GM23338 (cell line): ENCODE measurements around the gene HERPUD1. TPM values are rescaled to one million over a fixed set of nuclear protein-coding genes. Genes with fewer than 3 reads are reported as not detected.

Experiments used
- ATAC-seq: fragments of 200-7000 bp; cut with Tn5 transposase; 3 replicates; pipeline ENCODE4 v1.9.1; 2020
- DNase-seq: peaks from one replicate; pipeline ENCODE4 v3.0.0-alpha.2; 2015; ENCODE audit warnings: low spot score
- H2AFZ ChIP-seq: fragments of 200-600 bp; sonication (generic); 2 replicates; pipeline ENCODE4 v1.8.0; 2016; ENCODE audit warnings: antibody characterized with exemption, mild to moderate bottlenecking, moderate library complexity
- H3F3A ChIP-seq: fragments of 200-600 bp; sonication (generic); replicated peaks from 2 replicates; pipeline ENCODE4 v1.8.0; 2017; ENCODE audit warnings: antibody characterized with exemption, mixed run types, low read depth
- H3K27ac ChIP-seq: fragments of 200-600 bp; sonication (generic); 2 replicates; pipeline ENCODE4 v1.6.1; 2016; ENCODE audit warnings: low read depth
- H3K27me3 ChIP-seq: fragments of 200-600 bp; sonication (generic); 2 replicates; pipeline ENCODE4 v1.8.0; 2016; ENCODE audit warnings: mild to moderate bottlenecking, mixed run types, moderate library complexity; ENCODE audit not compliant: insufficient read depth
- H3K36me3 ChIP-seq: fragments of 200-600 bp; sonication (generic); 2 replicates; pipeline ENCODE4 v1.8.0; 2016; ENCODE audit warnings: mild to moderate bottlenecking; ENCODE audit not compliant: insufficient read depth
- H3K4me1 ChIP-seq: fragments of 200-600 bp; sonication (generic); 2 replicates; pipeline ENCODE4 v1.8.0; 2016; ENCODE audit warnings: mild to moderate bottlenecking, moderate library complexity; ENCODE audit not compliant: insufficient read depth
- H3K4me2 ChIP-seq: fragments of 200-600 bp; sonication (generic); 2 replicates; pipeline ENCODE4 v1.7.1; 2017; ENCODE audit warnings: mixed run types
- H3K4me3 ChIP-seq: fragments of 200-600 bp; sonication (generic); 2 replicates; pipeline ENCODE4 v1.6.1; 2016; ENCODE audit warnings: mixed run types
- H3K79me2 ChIP-seq: fragments of 200-600 bp; sonication (generic); replicated peaks from 2 replicates; pipeline ENCODE4 v1.8.0; 2017; ENCODE audit warnings: mild to moderate bottlenecking; ENCODE audit not compliant: insufficient read depth
- H3K9me2 ChIP-seq: fragments of 200-600 bp; sonication (generic); 2 replicates; pipeline ENCODE4 v1.8.0; 2017; ENCODE audit not compliant: insufficient read depth
- H4K20me1 ChIP-seq: fragments of 200-600 bp; sonication (generic); replicated peaks from 2 replicates; pipeline ENCODE4 v1.8.0; 2017; ENCODE audit warnings: mild to moderate bottlenecking; ENCODE audit not compliant: insufficient read depth
- H3K27ac Mint-ChIP-seq: 2 replicates; pipeline ENCODE4 v1.8.0; 2020; ENCODE audit warnings: inconsistent platforms, mild to moderate bottlenecking, moderate library complexity, mixed read lengths
- H3K27me3 Mint-ChIP-seq: 3 replicates; pipeline ENCODE4 v1.8.0; 2022; ENCODE audit warnings: low read depth, mild to moderate bottlenecking, moderate library complexity, mixed read lengths, inconsistent platforms; ENCODE audit not compliant: insufficient read depth, poor library complexity
- H3K36me3 Mint-ChIP-seq: 3 replicates; pipeline ENCODE4 v1.8.0; 2021; ENCODE audit warnings: low read depth, mild to moderate bottlenecking, inconsistent platforms, moderate library complexity, mixed read lengths
- H3K4me1 Mint-ChIP-seq: 3 replicates; pipeline ENCODE4 v1.8.0; 2020; ENCODE audit warnings: mild to moderate bottlenecking, inconsistent platforms, mixed read lengths
- H3K4me3 Mint-ChIP-seq: 3 replicates; pipeline ENCODE4 v1.8.0; 2021; ENCODE audit warnings: moderate library complexity, mild to moderate bottlenecking, inconsistent platforms, mixed read lengths
- H3K9me3 Mint-ChIP-seq: 3 replicates; pipeline ENCODE4 v1.8.0; 2020; ENCODE audit warnings: moderate library complexity, mild to moderate bottlenecking, inconsistent platforms, mixed read lengths
- CREB1 ChIP-seq: fragments of 250-450 bp; sonication (Bioruptor Pico); IDR thresholded peaks from 2 replicates; pipeline ENCODE4 v1.5.0; 2020; ENCODE audit warnings: low read depth, mild to moderate bottlenecking, moderate library complexity
- CTCF ChIP-seq, 2 experiments: fragments of 200-600 bp in 1 of 2; sonication (generic) in 1 of 2; conservative IDR thresholded peaks; 2 replicates each; pipeline versions ENCODE4 v1.5.1 to v1.6.1; 2016 to 2017; ENCODE audit warnings: antibody characterized with exemption in 2 of 2, low read depth in 2 of 2, mild to moderate bottlenecking in 2 of 2, moderate library complexity in 1 of 2
- EZH2 ChIP-seq: fragments of 200-600 bp; sonication (generic); IDR thresholded peaks from one replicate; pipeline ENCODE4 v1.8.0; 2017; ENCODE audit warnings: antibody characterized with exemption, mild to moderate bottlenecking, low read depth; ENCODE audit not compliant: unreplicated experiment
- JUNB ChIP-seq: IDR thresholded peaks from one replicate; pipeline ENCODE4 v1.6.1; 2016; ENCODE audit warnings: antibody characterized with exemption; ENCODE audit not compliant: unreplicated experiment
- NANOG ChIP-seq: IDR thresholded peaks from 2 replicates; pipeline ENCODE4 v1.6.1; 2016; ENCODE audit warnings: antibody characterized with exemption, borderline replicate concordance
- POLR2AphosphoS5 ChIP-seq: IDR thresholded peaks from 2 replicates; pipeline ENCODE4 v1.6.1; 2016; ENCODE audit warnings: antibody characterized with exemption, low read depth
- ZNF114 ChIP-seq: fragments of 250-450 bp; sonication (Bioruptor Pico); IDR thresholded peaks from 2 replicates; pipeline ENCODE4 v1.5.0; 2020; ENCODE audit warnings: mild to moderate bottlenecking, moderate library complexity
- ZNF331 ChIP-seq: fragments of 250-450 bp; sonication (Bioruptor Pico); IDR thresholded peaks from 2 replicates; pipeline ENCODE4 v1.5.0; 2020; ENCODE audit warnings: low read depth, mild to moderate bottlenecking, moderate library complexity
- ZNF462 ChIP-seq: fragments of 250-450 bp; sonication (Bioruptor Pico); IDR thresholded peaks from 2 replicates; pipeline ENCODE4 v1.5.0; 2020; ENCODE audit warnings: mild to moderate bottlenecking, moderate library complexity
- polyA plus RNA-seq: library from polyadenylated mRNA; unstranded; fragments of >200 nt; fragmentation: Nextera tagmentation; extraction: Ambion mirVana; gene quantifications from 2 replicates; pipeline ENCODE4 v1.2.1, GENCODE V29; 2016
- total RNA-seq: library from RNA; depleted of rRNA; stranded (reverse); fragments of >200 nt; shearing (Covaris generic); gene quantifications from 2 replicates; pipeline ENCODE4 v1.2.3, GENCODE V29; 2014

Gene HERPUD1
- total and polyA plus RNA-seq, 2 experiments from 2014 or later = 41.1 to 44.1 TPM

GRCh38 chr16:56946767-56947603, 15.0 kb downstream of the HERPUD1 start:
- H4K20me1 ChIP-seq = peaks cover 5% of the 10 kb centered on the region; the same call in 1 of the 2 replicates
- H3K27me3 ChIP-seq = no peaks in the 10 kb centered on the region
- H2AFZ ChIP-seq = no peak overlapping the region
- no peak overlapping the region for H3K4me2 ChIP-seq
- H3K79me2 ChIP-seq = no peaks in the 10 kb centered on the region
- no peak overlapping the region for H3K4me3 Mint-ChIP-seq
- peaks cover 14% of the 10 kb centered on the region for H3K27me3 Mint-ChIP-seq
- H3K27ac ChIP-seq = peak overlapping the region; percentile 63; the same call in 1 of the 2 replicates
- no peaks in the 10 kb centered on the region for H3K4me1 ChIP-seq
- ATAC-seq = no peak
- H3K36me3 ChIP-seq = peaks cover 21% of the 10 kb centered on the region
- peaks cover 32% of the 10 kb centered on the region for H3K36me3 Mint-ChIP-seq
- TF ChIP-seq ZNF462 (CRISPR knock-in tag) (no peak), ZNF114 (CRISPR knock-in tag) (no peak), EZH2 (no peak), JUNB (no peak), POLR2AphosphoS5 (no peak), CREB1 (CRISPR knock-in tag) (no peak), CTCF (conservative IDR thresholded peaks at IDR 0.05; ENCODE audit: low read depth in 2 of 2) (no peak), ZNF331 (no peak), NANOG (no peak)
- peaks cover 13% of the 10 kb centered on the region for H3K4me1 Mint-ChIP-seq
- no peak overlapping the region for H3K4me3 ChIP-seq
- no peaks in the 10 kb centered on the region for H3K9me3 Mint-ChIP-seq
- no peaks in the 10 kb centered on the region for H3K9me2 ChIP-seq
- peak overlapping the region; percentile 50; the same call in 1 of the 2 replicates for H3K27ac Mint-ChIP-seq
- no peak for DNase-seq
- no peaks in the 10 kb centered on the region for H3F3A ChIP-seq
